22Rv1 (cell line): ENCODE measurements around the gene TRMT61B.

Experiments used
- H3K27ac ChIP-seq: fragments of 450-650 bp; 2 replicates; pipeline ENCODE4 v1.5.1; 2017
- CTCF ChIP-seq: fragments of 450-650 bp; IDR thresholded peaks from 2 replicates; pipeline ENCODE4 v1.5.1; 2017; ENCODE audit warnings: mild to moderate bottlenecking
- ZFX ChIP-seq: fragments of 450-650 bp; IDR thresholded peaks from 2 replicates; pipeline ENCODE4 v1.6.1; 2017; ENCODE audit warnings: antibody characterized with exemption, borderline replicate concordance

TRMT61B gene

GRCh38 chr2:28904802-28905457, 34.8 kb upstream of the TRMT61B start:
- no peak overlapping the region for H3K27ac ChIP-seq
- no peak for TF ChIP-seq CTCF
- TF ChIP-seq ZFX, result no peak

- H3K27ac ChIP-seq, result no peak overlapping the region
- TF ChIP-seq CTCF (no peak), ZFX (no peak)
Measured at GRCh38 chr2:28904295-28904694, 34.2 kb upstream of the TRMT61B start.

- no peak for TF ChIP-seq ZFX
- TF ChIP-seq CTCF, result no peak
- H3K27ac ChIP-seq, result no peak overlapping the region
Measured at GRCh38 chr2:28902584-28902983, 32.5 kb upstream of the TRMT61B start.

GRCh38 chr2:28901841-28902240, 31.7 kb upstream of the TRMT61B start:
- TF ChIP-seq ZFX (no peak), CTCF (no peak)
- H3K27ac ChIP-seq, result no peak overlapping the region

- no peak overlapping the region for H3K27ac ChIP-seq
- TF ChIP-seq ZFX (no peak), CTCF (no peak)
Measured at GRCh38 chr2:28901202-28901601, 31.1 kb upstream of the TRMT61B start.

GRCh38 chr2:28898048-28898447, 27.9 kb upstream of the TRMT61B start:
- TF ChIP-seq CTCF, result no peak
- no peak for TF ChIP-seq ZFX
- H3K27ac ChIP-seq, result no peak overlapping the region

- TF ChIP-seq CTCF, result no peak
- no peak for TF ChIP-seq ZFX
- H3K27ac ChIP-seq, result no peak overlapping the region
Measured at GRCh38 chr2:28896906-28897305, 26.8 kb upstream of the TRMT61B start.
